Upper lobe of left lung (tissue), 6 donors: Measurements from ENCODE around the gene MELTF. TPM values are rescaled to one million over a fixed set of nuclear protein-coding genes. Genes with fewer than 3 reads are reported as not detected.
A peak's percentile ranks its signal among the peaks of the same experiment; 100 is the strongest.

Experiments used
- ATAC-seq, 2 donors: fragments of 200-7000 bp; cut with Tn5 transposase; one replicate each; pipeline ENCODE4 v1.9.1; 2022; ENCODE audit warnings: mild to moderate bottlenecking in 2 of 2, moderate library complexity in 2 of 2; ENCODE audit not compliant: low FRiP score in 2 of 2
- DNase-seq, 2 donors: peaks; one replicate each; pipeline ENCODE4 v3.0.0-alpha.2; 2019 to 2020
- H3K27ac ChIP-seq, 4 donors: fragments of 200-600 bp; sonication (generic); one replicate each; pipeline ENCODE4 v1.5.1; 2016 to 2019
- H3K27me3 ChIP-seq, 4 donors: fragments of 200-600 bp; sonication (generic); one replicate each; pipeline ENCODE4 v1.5.1; 2017 to 2019
- H3K36me3 ChIP-seq, 4 donors: fragments of 200-600 bp; sonication (generic); one replicate each; pipeline ENCODE4 v1.5.1; 2016 to 2019
- H3K4me1 ChIP-seq, 4 donors: fragments of 200-600 bp; sonication (generic); one replicate each; pipeline ENCODE4 v1.5.1; 2018 to 2019
- H3K4me3 ChIP-seq, 4 donors: fragments of 200-600 bp; sonication (generic); one replicate each; pipeline ENCODE4 v1.5.1; 2017 to 2019; ENCODE audit warnings: mild to moderate bottlenecking in 2 of 4, moderate library complexity in 1 of 4
- H3K9me3 ChIP-seq, 4 donors: fragments of 200-600 bp; sonication (generic); one replicate each; pipeline ENCODE4 v1.5.1; 2018 to 2019
- EP300 ChIP-seq, 4 donors: sonication (generic); formaldehyde crosslinking; IDR thresholded peaks; one replicate each; pipeline ENCODE4 v1.5.1; 2017; ENCODE audit warnings: antibody characterized with exemption in 4 of 4, control low read depth in 2 of 4
- POLR2A ChIP-seq, 4 donors: fragments of 450-650 bp; IDR thresholded peaks; one replicate each; pipeline ENCODE4 v1.5.1; 2016 to 2017; ENCODE audit warnings: antibody characterized with exemption in 4 of 4, mild to moderate bottlenecking in 2 of 4
- POLR2AphosphoS5 ChIP-seq, 2 donors: sonication (generic); formaldehyde crosslinking; IDR thresholded peaks; one replicate each; pipeline ENCODE4 v1.5.1; 2017; ENCODE audit warnings: antibody characterized with exemption in 2 of 2
- WGBS, 2 donors: methylation state at CpG; one replicate each; pipeline ENCODE4 v1.1.5; 2017 to 2018; 5-methylcytosine and 5-hydroxymethylcytosine counted together
- total RNA-seq, 6 donors: library from RNA; depleted of rRNA in 4 of 6; stranded (reverse); fragments of >200 nt in 4 of 6; gene quantifications; one replicate each; pipeline versions ENCODE4 v1.1.0 to v1.2.1, GENCODE V29; 2016 to 2021
- TF ChIP-seq, protein P1 (sequence below), 6 experiments: fragments of 450-650 bp in 4 of 6; fragments of 200-600 bp in 2 of 6; sonication (generic) in 2 of 6; IDR thresholded peaks; one replicate each; pipeline ENCODE4 v1.5.1; 2016 to 2019; ENCODE audit warnings: antibody characterized with exemption in 6 of 6
- donor health status: DM: no; HTN: no; CAD: no; lungs with moderate emphysema.
- donor health status: DM: no; HTN: yes; CAD: no; lungs with severe emphysema.

The MELTF gene
- total RNA-seq, 6 donors from 2014 or later, result 3.0 to 28.3 (median 4.2) TPM

DNA sequence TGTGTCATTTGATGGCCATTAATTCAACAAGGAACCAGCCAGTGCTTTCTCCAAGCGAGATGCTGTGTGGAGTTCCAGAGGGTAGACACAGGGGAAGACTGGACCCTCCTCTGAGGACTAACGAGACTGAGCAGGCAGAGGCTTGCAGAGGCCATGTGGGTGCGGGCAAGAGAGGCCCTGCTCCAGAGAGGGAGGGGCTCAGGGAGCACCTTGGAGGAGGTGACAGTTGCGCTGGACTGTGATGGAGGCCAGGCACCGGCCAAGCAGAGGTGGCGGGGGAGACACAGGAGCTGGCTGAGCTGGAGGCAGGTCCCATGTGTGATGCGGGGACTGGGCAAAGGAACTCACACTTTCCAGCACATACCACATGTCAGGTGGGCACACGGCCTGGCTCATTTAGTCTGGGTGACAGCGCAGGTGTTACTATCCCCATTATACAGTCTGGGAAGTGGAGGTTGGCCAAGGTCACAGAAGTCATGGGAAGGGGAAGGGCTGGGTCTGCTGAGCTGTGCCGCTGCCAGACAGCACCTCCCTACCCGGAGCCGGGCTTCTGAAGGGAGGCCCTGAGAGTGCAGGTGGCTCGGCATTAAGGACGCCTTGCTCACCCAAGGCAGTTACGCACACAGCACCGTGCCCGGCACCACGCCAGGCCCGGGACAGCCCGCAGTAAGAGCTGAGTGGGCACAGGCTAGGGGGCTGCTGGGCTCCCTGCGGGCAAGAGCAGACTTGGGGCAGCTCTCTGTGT is 3.7 kb downstream of the MELTF start:
- H3K4me1 ChIP-seq, result peaks cover 15 to 35% (median 29%) of the 10 kb centered on the region in 4 donors

DNA sequence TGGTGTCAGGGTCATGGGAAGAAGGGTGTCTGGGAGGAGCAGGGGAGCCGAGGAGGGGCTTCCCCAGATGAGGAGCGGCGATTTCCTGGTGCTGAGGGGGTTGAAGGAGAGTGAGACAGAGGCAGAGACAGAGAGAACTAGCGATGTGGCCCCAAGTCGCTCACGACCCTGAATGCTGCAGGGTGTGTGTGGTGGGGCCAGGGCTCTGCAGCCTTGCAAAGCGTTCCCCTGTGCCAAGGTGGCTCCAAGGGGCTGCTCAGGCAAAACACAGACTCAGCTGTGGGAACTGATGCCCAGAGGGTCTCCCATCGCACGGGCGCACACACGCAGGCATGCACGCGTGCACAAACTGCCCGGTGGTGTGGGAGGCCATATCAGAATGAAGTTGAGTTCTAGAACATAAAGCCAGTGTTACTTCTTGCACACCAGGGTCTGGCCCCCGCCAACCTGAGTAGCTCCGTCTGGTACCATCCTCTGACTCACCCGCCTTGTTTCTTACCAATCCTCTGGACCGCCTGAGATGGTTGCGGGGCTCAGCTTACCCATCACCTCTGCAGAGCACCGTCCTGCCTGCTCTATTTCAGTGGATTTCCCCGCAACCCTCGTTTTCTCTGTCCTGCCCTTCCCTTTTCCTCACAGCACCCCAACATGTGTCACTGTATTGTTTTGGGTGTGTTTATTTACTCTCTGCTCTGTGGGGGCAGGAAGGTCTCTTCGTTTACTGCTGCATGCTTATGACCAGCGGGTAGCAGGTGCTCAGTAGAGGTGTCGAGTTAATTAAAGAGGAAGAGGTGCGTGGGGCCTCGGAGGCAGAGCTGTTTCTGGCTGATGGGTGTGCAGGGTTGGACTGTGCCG is 4.5 kb downstream of the MELTF start:
- peaks cover 15 to 29% (median 27%) of the 10 kb centered on the region in 4 donors for H3K4me1 ChIP-seq
- 90 to 91% methylated on average over 28 of the region's 28 CpGs for WGBS, 2 donors
- H3K9me3 ChIP-seq, result no peaks in the 10 kb centered on the region
- no peak overlapping the region for H3K4me3 ChIP-seq
- TF ChIP-seq, protein P1, sequence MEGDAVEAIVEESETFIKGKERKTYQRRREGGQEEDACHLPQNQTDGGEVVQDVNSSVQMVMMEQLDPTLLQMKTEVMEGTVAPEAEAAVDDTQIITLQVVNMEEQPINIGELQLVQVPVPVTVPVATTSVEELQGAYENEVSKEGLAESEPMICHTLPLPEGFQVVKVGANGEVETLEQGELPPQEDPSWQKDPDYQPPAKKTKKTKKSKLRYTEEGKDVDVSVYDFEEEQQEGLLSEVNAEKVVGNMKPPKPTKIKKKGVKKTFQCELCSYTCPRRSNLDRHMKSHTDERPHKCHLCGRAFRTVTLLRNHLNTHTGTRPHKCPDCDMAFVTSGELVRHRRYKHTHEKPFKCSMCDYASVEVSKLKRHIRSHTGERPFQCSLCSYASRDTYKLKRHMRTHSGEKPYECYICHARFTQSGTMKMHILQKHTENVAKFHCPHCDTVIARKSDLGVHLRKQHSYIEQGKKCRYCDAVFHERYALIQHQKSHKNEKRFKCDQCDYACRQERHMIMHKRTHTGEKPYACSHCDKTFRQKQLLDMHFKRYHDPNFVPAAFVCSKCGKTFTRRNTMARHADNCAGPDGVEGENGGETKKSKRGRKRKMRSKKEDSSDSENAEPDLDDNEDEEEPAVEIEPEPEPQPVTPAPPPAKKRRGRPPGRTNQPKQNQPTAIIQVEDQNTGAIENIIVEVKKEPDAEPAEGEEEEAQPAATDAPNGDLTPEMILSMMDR (IDR thresholded peaks at IDR 0.05), result no peak
- TF ChIP-seq EP300 (IDR thresholded peaks at IDR 0.05) (no peak), POLR2A (IDR thresholded peaks at IDR 0.05) (no peak), POLR2AphosphoS5 (IDR thresholded peaks at IDR 0.05) (no peak)
- H3K27ac ChIP-seq, result no peak overlapping the region
- DNase-seq (peak in 1 of 2 donors; percentile 73), ATAC-seq (no peak)
- H3K36me3 ChIP-seq, result no peaks in the 10 kb centered on the region
- H3K27me3 ChIP-seq, result peaks cover 0 to 8% (median 6%) of the 10 kb centered on the region in 4 donors

More for the DNA sequence above, 3.7 kb downstream of the MELTF start:
- WGBS, 2 donors, result 81 to 93% methylated on average over 17 to 21 of the region's 21 CpGs
- DNase-seq, result peak in 1 of 2 donors; percentile 78
- ATAC-seq, result no peak
- Histone ChIP-seq H3K27me3 (peaks cover 0 to 8% (median 6%) of the 10 kb centered on the region in 4 donors), H3K36me3 (no peaks in the 10 kb centered on the region), H3K4me3 (no peak overlapping the region), H3K27ac (no peak overlapping the region), H3K9me3 (no peaks in the 10 kb centered on the region)
- TF ChIP-seq, protein P1 (IDR thresholded peaks at IDR 0.05), result no peak
- no peak for TF ChIP-seq POLR2AphosphoS5 (IDR thresholded peaks at IDR 0.05)
- TF ChIP-seq POLR2A (IDR thresholded peaks at IDR 0.05), result no peak
- no peak for TF ChIP-seq EP300 (IDR thresholded peaks at IDR 0.05)

DNA sequence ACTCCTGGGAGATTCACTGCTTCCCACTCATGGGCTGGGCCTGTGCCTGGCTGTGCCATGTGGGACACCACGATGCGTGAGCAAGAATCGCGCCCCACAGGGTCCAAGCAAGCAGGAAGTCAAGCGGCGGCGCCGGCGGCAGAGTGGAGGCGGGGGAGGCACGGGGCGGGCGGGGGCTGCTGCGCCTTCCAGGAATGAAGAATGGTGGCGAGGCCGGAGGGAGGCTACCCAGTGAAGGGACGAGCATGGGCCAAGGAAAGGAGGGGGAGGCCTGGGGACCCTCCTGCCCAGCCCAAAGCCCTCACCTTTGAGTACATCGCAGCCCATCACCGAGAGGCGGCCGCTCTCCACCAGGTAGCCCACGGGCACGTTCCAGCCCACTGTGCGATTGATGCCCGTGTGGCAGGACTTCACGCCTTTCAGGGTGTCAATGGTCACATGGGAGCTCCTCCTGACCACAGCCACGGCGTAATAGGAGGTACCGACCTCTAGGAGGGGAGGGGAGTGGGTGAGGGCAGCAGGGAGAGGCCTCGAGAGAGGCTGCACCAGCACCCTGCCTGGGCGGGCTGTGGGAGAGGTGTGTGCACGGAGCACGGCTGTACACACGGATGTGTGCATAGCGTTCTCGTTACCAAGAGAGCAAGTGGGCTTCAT is 5.5 kb downstream of the MELTF start:
- WGBS, 2 donors, result 64 to 69% methylated on average over 30 to 36 of the region's 36 CpGs
- ATAC-seq (no peak), DNase-seq (peak in 1 of 2 donors; percentile 77)
- H3K27ac ChIP-seq, result no peak overlapping the region
- H3K4me3 ChIP-seq, result peak overlapping the region in 2 of 4 donors; percentile 20 to 32
- TF ChIP-seq, protein P1 (IDR thresholded peaks at IDR 0.05), result no peak
- no peak for TF ChIP-seq POLR2AphosphoS5 (IDR thresholded peaks at IDR 0.05)
- no peak for TF ChIP-seq EP300 (IDR thresholded peaks at IDR 0.05)
- TF ChIP-seq POLR2A (IDR thresholded peaks at IDR 0.05), result no peak
- no peaks in the 10 kb centered on the region for H3K9me3 ChIP-seq
- peaks cover 8 to 21% (median 18%) of the 10 kb centered on the region in 4 donors for H3K4me1 ChIP-seq
- no peaks in the 10 kb centered on the region for H3K36me3 ChIP-seq
- H3K27me3 ChIP-seq, result peaks cover 0 to 4% (median 2%) of the 10 kb centered on the region in 4 donors

DNA sequence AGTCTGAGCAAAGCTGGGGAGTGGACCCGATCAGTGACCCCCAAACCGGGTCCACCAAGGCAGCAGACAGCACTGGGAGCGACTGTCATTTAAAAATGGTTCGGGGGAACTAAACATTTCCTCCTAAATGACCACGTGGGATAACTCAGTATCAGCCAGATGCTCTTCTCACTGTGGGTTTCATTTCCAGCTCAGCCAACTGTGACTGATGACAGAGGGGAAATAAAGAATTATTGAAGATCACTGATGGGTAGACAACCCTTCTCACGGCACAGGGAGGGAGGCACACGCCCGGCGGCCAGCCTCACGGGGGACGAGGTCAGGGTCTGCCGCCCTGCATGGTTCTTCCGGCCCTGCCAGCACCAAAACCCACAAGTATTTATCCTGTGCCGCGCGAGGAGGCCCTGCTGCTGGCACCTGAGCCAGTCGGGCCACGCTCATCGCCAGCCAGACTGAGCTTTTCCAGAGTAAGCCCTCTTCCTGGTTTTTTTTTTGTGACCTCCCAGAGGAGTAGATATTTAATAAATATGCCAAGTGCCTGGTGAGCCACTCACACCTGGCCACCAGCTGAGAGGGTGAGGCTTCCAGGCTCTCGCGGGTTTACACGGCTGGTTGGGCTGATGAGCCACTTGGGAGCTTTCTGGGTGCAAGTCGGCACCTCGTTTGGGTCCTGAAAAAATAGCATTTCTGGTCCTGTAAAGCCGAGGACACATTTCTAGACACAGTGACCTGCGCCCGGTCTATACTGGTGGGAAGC is 6.2 kb downstream of the MELTF start:
- peak overlapping the region in 2 of 4 donors; percentile 20 to 32 for H3K4me3 ChIP-seq

More for the DNA sequence above, 6.2 kb downstream of the MELTF start:
- TF ChIP-seq EP300 (IDR thresholded peaks at IDR 0.05) (no peak), POLR2AphosphoS5 (IDR thresholded peaks at IDR 0.05) (no peak), POLR2A (IDR thresholded peaks at IDR 0.05) (no peak)
- TF ChIP-seq, protein P1 (IDR thresholded peaks at IDR 0.05), result no peak
- WGBS, 2 donors, result 37 to 72% methylated on average over 14 to 27 of the region's 27 CpGs
- Histone ChIP-seq H3K9me3 (no peaks in the 10 kb centered on the region), H3K27ac (no peak overlapping the region), H3K27me3 (no peaks in the 10 kb centered on the region), H3K36me3 (no peaks in the 10 kb centered on the region), H3K4me1 (peaks cover 3 to 15% (median 12%) of the 10 kb centered on the region in 4 donors)
- no peak for ATAC-seq
- DNase-seq, result peak in 1 of 2 donors; percentile 73
